ENCODE data around the gene NRG2.

- TF ChIP-seq, protein P1, sequence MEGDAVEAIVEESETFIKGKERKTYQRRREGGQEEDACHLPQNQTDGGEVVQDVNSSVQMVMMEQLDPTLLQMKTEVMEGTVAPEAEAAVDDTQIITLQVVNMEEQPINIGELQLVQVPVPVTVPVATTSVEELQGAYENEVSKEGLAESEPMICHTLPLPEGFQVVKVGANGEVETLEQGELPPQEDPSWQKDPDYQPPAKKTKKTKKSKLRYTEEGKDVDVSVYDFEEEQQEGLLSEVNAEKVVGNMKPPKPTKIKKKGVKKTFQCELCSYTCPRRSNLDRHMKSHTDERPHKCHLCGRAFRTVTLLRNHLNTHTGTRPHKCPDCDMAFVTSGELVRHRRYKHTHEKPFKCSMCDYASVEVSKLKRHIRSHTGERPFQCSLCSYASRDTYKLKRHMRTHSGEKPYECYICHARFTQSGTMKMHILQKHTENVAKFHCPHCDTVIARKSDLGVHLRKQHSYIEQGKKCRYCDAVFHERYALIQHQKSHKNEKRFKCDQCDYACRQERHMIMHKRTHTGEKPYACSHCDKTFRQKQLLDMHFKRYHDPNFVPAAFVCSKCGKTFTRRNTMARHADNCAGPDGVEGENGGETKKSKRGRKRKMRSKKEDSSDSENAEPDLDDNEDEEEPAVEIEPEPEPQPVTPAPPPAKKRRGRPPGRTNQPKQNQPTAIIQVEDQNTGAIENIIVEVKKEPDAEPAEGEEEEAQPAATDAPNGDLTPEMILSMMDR (conservative IDR thresholded peaks at IDR 0.05; ENCODE audit: low read depth, low read length), result no peak
- TF ChIP-seq POLR2A (IDR thresholded peaks at IDR 0.05; ENCODE audit: low read depth, low read length), result no peak
- no peak for TF ChIP-seq SMC3 (IDR thresholded peaks at IDR 0.05; ENCODE audit: low read depth, low read length)
- no peak for TF ChIP-seq FOS (IDR thresholded peaks at IDR 0.05; ENCODE audit: low read depth, low read length)
- no peak for TF ChIP-seq RAD21 (IDR thresholded peaks at IDR 0.05; ENCODE audit: low read length)
- no peak for TF ChIP-seq RCOR1 (IDR thresholded peaks at IDR 0.05; ENCODE audit: insufficient replicate concordance, low read length)
- TF ChIP-seq ELK1 (IDR thresholded peaks at IDR 0.05; ENCODE audit: borderline replicate concordance, low read depth, low read length), result no peak
- TF ChIP-seq MAZ (IDR thresholded peaks at IDR 0.05; ENCODE audit: borderline replicate concordance, low read depth, low read length), result no peak
- TF ChIP-seq MXI1 (IDR thresholded peaks at IDR 0.05; ENCODE audit: borderline replicate concordance, low read depth, low read length), result no peak
- no peak for TF ChIP-seq BHLHE40 (IDR thresholded peaks at IDR 0.05; ENCODE audit: low read depth, low read length)
- TF ChIP-seq, protein P2, sequence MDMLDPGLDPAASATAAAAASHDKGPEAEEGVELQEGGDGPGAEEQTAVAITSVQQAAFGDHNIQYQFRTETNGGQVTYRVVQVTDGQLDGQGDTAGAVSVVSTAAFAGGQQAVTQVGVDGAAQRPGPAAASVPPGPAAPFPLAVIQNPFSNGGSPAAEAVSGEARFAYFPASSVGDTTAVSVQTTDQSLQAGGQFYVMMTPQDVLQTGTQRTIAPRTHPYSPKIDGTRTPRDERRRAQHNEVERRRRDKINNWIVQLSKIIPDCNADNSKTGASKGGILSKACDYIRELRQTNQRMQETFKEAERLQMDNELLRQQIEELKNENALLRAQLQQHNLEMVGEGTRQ (IDR thresholded peaks at IDR 0.05; ENCODE audit: low read depth, low read length), result no peak
These were observed 245.8 kb downstream of the NRG2 start for GRCh38 chr5:139797335-139797734.

All from IMR-90 (cell line).